Ammon's horn (tissue), 1 donor: Measurements from ENCODE around the gene FAM170B.

Experiments
- DNase-seq: peaks from one replicate; pipeline ENCODE4 v3.0.0-alpha.2; 2016; ENCODE audit warnings: low spot score

The FAM170B gene

DNA sequence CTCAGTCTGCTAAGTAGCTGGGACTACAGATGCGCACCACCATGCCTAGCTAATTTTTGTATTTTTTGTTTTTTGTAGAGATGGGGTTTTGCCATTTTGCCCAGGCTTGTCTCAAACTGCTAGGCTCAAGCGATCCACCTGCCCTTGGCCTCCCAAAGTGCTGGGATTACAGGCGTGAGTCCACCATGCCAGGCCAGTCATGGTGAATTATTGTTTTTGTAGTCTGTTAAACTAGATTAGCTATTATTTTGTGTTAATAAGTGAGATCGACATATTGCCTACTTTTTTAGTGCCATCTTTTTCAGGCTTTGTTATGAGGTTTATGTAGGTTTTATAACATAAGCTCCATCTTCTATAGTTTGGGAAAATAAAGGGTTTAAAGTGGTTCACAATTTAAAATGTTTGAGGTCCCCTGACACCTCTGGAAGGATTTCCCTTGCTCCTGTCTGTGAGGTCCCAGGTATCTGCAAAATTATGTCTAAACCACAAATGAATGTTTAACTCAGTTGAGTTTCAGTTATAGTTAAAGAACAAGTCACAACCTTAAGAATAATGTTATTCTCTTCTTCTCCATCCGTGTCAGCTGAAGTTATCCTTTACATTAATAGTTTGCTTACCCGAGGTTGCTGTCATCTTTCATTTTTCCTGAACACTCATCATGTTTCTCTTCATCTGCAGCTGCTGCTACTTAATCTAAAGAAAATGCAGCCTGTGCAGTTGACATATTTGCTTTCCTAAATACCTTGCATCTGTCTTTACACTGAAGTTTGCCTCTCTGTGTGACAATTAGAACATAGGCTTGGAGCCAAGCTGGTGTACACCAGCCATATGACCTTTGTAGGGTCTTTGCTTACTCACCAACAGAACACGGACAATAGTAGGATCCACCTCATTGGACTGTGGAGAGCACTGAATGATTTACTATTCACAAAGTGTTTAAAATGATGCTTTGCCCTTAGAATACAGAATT is 9.6 kb downstream of the FAM170B start:
- DNase-seq: no peak

DNA sequence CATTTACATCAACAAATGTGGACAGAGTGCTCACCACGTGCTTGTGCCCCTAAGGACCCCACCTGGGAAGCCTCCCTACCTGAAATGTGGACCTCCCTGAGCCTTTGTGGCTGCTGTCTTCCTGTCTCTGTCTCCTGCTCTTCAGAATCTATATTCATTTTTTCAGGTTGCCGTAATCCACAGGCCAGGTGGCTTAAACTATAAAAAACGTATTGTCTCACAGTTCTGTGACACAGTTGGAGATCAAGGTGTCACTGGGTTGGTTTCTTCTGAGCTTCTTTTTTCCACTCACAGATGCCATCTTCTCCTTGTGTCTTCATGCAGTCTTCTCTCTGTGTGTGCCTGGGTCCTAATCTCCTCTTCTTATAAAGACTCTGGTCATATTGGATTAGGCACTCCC is 12.9 kb downstream of the FAM170B start:
- no peak for DNase-seq

DNA sequence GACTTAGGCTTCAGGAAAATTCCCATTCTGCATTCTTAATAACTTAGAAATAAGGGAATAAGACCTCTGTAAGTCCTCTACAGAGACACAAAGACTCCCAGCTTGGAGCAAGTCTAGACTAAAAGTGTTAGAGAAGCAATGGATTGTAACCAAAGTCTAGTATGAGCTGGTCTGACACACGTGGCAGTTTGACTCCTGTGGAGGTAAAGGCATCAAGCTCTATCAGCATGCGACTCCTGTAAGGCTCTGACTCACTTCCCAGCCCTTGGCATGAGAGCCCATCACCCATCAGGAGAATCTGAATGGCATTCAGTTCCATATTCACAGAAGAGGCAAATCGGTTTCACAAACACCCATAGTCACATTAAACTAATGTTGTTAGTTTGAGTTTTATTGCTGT is 14.1 kb downstream of the FAM170B start:
- DNase-seq: no peak

DNA sequence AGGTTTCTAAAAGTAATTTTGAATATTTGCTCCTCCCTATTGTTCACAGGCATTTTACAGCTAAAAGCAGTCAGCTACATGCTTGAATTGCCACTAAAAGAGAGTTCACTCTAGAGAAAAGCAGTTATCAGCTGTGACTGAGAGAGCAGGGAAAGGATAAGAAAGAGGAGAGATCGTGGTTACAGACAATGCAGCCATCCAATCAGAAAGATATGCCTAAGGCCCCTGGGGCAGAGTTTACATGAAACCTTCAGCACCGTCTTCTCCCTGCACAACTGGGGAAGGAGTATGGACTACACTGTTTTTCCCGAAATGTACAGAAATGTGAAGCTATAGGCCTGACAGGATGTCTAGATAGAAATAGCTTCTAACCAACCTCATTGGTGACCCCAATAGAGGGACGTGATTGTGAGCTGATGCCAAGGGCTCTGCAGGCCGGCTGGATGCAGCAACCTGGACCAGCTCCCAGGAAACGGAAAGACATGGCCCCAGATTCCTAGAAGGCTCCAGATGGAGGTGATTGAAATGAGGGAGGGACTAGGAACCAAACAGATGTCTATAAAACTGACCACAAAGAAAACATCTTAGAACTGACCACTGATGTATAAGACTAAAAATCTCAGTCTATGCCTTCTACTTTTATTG is 15.3 kb downstream of the FAM170B start:
- no peak for DNase-seq

DNA sequence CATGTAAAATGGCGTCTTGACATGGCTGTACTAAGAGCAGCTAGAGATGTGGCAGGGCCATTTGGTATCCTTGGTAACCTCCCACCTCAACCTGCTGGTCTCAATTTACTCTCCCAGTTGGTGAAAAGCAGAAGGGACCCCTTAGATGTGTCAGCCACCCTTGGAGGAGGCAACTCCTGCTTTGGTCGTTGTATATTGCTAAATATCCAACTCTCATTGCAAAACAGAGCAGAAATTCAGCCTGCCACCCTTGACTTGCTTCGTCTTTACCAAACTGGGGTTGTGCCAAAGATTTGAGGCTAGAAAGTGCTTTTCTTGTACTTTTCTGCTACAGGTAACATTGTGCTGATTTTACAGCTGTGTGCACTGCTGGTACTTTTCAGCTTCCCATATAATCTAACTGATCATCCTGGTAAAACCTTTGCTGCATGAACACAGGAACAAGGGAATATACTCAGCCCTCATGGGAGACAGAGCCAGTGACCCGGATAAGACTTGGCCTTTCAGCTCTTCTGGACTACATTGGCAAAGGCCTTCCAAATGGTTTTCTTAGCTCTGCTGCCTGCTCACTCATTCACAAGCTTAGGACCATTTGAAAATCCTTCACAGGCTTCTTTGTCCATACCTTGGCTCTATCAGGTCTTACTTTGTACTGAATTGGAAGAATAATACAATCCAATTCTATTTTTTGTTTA is 16.3 kb downstream of the FAM170B start:
- peak; percentile 27 for DNase-seq

DNA sequence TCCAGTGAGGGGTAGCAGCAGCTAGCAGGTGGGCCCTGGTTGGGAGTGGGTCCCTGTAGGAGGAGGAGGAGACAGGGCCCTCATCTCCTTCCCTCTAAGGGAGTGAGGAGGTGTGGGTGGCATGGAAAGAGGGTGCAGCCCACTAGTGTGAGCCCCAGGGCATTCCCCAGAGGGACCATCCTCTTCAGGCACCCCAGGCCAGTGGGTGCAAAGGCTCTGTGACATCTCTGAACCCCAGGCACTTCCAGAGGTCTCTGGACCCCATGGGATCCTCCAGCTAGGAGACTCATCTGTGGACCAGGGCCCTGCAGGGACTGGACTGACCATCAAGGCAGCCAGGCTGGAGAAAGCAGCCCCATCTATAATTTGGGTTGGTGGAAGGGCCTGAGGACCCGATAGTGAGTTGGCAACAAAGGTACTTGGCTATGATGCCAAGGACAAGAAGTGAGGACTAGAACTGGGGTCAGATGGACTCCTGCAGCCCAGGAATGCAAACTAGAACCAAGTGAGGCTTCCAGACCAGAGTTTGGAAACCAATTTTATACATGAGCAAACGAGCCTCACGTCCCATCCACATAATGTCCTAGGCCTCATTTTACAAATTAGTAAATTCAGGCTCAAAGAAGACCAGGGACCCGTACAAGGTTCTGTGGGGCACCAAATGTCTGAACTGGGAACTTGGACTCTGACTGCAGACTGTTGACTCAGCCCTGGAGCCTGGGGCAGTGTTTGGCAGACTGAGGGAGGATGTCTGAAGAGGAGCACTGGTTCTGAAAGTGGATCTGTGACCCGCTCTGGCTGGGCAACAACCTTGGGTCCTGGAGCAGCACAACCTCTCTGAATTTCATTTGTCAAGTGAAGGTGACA is 17.1 kb downstream of the FAM170B start:
- DNase-seq: no peak

DNA sequence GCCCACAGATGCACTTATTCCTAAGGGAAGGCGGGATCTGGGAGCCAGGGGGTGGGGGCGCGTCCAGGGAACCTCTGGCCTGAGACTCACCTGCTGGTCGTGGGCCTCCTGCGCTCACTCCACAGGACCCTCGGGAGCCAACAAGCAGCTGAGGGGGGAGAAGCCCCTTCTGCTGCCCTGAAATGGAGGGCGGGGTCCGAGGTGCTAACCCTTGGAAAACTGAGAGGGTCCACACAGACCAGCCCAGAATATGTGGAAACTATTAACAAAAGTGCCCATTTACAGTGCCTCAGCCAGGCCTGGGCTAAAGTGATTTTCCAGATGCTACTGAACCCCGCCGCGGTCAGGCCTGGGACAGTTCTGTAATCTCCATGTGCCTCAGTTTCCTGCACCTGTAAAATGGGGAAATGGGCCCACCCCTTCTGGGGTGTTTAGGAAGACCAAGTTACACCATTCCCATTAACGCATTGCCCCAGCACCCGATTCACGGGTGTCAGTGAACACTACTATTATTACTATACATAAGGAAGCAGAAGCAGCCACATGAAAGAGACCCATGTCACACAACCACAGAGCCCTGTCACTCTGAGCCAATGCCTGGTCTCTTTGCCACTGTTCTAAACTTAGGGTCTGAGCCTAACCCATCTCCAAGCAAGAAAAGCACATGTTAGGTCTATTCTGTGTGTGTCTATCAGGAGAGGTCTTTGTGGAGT is 17.9 kb downstream of the FAM170B start:
- DNase-seq: no peak

DNA sequence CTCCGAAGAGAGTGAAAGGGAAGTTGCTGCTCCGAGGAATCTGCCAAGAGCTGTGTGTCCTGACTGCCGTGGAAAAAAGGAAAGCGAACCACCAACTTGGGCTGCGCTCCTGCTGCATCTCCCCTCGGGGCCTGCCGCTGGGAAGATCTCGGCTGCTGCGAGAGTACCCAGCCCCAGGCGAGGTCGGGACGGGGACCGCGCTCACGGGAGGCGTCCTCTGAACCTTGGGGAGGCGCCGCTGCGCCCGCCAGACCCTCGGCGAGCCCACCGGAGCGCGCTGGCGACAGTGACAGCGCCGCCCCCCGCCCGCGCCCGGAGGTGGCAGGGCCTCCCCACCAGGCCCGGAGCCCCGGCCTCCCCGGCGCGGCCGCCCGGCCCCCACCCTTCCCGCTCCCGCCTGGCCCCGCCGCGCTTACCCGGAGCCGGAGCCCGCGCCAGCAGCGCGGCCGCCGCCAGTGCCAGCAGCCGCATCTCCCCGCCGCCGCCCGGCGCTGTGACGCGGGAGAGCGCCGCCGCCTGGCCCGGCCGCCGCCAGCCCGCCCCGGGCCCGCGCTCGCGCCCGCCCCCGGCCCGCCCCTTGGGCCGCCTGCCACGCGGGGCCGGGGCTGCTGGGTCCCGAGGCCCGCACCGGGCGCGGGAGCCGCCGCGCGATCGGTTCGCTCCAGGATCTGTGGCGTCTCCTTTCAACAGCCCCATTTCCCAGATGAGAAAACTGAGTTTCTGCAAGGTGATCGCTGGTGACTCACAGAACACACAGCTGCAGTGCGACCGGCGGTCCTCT is 18.6 kb downstream of the FAM170B start, which contains the start of gene VSTM4:
Gene VSTM4, minus strand, starts transcription at position 508 of the 781 bp plus-strand sequence. Its CDS starts 37 bp downstream, at position 471.
- peak; percentile 45 for DNase-seq

DNA sequence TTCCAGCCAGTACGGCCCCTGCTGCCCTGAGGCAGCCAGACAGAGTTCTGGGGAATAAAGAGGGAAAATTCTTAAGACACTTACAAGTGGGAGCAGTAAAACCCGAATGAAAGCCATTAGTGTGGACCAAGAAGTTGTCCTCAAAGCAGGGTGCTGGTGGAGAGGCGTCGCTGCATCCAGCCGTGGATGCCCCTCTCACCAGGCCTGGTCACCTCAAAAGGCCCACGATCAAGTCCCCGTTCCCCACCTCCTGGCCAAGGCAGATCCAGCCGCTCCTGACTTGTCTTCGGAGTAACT is 19.2 kb downstream of the FAM170B start:
- DNase-seq: no peak

DNA sequence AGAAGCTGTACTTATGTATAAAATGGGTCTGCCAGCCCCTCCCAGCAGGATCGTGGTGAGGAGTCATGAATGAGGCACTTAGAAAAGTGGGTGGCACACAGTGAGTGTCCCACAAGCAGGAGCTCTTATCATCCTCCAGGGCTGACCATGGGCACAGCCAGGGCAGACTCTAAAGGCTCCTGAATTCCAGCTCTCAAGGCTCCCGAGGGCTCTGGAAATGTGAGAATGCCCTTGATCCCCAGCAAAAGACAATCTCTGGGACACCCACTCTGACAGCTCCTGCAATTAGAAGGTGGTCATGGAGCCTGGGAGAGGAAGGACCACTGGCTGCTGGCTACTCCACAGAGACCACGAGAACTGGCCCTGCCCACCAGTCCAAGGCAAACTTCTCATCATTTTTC is 20.1 kb downstream of the FAM170B start:
- DNase-seq: no peak

DNA sequence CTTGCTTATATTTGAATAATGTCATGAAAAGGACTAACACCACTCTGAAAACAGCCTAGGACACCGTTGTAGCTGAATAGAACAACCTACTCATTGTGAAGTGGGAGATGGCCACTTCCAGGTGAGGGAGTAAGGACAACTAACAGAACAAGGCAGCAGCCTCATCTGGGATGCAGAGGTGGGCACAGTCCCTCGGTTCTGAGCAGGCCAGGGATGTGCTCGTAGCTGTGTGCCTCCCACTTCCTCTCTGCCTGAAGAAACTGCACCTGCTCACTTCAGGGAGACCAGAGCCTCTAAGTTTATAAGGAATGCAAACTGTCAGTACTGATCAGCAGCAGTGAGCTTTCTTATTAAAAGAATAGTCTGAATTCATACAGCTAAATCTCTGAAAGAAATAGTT is 21.0 kb downstream of the FAM170B start:
- DNase-seq: no peak

DNA sequence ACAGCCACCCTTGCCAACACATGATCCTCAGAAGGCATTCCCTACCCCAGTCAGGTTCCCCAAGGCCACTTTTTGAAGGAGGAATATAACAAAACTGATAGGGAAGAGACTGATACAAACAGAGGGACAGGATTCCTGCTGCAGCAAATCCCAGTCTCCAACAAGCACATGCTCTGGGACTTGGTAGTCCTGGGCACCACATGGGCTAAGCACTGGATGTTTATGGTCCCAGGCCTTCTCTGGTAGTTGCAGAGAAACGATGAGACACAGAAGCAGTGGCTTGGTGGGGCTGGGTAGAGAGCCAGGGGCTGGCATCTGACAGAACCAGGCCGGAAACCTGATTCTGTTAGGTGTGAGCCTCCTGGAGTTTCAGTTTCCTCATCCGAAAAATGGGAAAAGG is 21.7 kb downstream of the FAM170B start:
- no peak for DNase-seq

DNA sequence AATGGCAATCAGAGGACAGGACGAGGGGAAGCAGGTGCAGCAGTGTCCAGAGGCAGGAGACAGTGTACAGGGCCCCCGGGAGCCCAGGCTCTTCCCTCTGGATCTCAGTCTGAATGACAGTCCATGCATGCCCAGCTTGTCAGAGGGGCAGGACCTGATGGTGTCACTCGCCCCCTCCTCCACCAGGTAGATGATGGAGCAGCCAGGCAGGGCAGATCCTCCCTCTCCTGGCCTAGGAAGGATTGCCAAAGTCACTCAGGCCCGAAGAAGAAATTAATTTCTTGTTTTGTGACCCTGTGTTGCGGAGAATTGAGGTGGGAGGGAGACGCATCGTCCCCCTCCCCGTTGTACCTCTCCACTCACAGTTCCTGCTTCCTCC is 22.5 kb downstream of the FAM170B start:
- no peak for DNase-seq

DNA sequence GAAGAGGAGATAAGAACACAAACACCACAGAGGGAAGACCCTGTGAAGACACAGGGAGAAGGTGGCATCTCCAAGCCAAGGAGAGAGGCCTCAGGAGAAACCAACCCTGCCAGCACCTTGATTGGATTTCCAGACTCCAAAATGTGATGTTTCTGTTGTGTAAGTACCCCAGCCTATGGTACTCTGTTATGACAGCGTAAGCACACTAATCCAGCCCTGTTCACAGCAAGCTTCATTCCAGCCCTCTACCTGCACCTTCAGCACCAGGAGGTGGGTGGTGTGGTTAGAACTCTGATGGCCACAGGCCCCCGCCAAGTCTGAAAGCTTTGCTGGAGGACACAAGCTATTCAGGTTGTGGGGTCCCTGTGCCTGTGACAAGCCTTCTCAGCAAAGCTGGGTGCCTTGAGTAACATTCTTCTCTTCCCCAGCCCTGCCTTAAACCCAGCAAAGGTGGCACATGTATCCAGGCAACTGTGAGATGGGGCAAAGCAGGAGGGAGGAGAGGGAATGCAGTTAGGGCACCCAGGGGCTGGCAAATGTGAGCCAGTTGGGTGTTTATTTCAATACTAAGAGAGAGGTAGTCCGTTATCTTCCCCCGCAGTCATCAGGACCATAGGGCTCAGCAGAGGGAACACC is 23.0 kb downstream of the FAM170B start:
- DNase-seq: no peak

DNA sequence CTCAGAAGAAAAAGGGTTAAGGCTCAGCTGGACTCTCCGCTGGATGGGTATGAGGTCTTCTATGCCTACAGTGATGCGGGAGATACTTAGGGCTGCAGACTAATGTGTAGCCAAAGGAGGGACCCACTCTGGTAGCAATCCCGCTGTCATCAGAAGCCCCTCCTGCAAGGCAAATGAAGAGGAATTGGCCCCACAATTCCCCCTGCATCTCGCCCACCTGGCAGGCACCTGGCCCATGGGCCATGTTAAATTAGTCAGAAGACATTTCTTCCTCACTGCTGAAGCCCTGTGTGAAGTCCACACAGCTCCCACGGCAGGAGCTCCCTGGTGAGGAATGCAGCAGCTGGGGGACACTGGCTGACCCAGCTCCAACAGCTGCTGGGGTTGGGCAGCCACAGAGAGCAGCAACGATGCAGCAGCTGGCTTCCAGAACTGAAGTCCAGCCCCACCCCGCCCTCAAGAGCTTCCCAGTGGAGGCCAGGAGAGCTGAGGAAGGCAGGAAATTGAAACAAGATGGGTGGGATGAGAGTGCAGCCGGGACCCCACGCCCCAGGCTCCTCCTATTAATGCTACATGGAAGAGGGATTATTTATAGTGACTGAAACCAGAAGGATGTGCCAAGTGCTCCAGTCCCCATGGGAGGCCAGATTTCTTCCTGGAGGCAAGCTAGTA is 24.0 kb downstream of the FAM170B start:
- DNase-seq: no peak

DNA sequence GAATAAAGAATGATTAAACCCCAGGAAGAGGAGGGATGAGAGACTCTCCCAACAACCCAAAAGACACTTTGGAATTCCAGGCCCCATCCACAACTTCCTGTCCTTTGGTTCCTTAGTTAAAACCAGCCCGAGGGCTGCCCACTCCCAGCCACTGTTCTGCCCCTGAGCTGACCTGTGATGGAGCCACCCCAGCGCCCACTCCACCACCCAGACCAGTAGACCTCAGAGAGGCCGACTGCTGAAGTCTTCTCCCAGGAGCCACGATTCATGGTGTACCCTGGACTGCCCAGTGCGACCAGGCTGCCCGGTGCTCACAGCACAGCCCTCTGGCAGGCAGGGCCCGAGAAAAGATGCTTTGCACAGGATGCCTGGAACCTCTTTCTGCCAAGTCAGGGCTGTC is 25.2 kb downstream of the FAM170B start:
- no peak for DNase-seq

DNA sequence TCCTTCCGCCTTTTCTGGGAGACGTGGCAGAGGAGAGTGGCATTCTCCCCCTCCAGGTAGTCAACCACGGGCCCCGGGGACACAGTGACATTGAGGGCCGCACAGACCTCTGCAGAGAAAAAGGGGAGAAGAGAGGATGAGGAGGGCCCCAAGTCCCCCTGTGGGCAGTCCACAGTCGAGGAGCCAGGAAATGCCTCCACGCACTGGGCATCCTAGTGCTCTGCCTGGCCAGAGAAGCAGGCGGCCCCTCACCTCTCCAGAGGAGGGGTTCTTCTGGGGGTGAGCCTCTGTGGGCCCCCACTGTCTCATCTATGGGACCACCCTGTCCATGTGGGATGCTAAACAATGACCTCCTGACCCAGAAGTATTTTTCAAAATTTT is 25.9 kb downstream of the FAM170B start:
- DNase-seq: no peak

DNA sequence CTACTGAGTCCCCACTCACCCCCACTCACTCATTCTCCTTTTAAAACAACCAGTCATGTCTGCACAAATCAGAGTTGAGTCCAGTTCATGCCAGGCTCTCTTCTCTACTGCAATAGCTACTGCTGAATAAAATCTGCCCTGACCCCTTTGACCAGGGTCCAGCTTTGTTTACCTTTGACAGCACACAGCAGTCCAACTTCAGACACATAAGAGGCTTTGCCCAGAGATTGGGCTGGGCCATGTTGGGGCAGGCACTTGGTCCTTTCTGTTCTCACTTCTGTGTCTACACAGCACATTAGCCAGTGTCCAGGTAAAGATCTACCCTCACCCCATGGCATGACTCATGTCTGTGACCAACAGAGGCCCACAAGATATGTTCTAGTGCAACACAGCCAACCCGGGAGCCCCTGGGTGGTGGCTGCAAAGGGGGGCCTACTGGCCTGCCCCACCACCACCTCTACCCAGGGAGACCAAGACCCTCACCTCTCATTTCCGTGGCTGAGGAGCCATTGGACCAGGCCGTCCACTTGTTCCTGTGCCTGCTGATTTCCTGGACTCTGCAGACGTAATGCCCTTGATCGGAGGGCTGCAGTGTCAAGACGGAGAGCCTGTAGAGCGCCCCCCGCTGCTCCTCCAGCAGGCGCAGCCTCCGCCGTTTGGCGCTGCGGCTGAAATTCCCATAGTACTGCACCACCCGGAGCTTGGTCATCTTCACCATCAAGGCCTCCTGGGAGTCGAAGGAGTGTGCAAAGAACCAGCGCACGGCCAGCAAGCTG is 26.5 kb downstream of the FAM170B start:
- DNase-seq: no peak

DNA sequence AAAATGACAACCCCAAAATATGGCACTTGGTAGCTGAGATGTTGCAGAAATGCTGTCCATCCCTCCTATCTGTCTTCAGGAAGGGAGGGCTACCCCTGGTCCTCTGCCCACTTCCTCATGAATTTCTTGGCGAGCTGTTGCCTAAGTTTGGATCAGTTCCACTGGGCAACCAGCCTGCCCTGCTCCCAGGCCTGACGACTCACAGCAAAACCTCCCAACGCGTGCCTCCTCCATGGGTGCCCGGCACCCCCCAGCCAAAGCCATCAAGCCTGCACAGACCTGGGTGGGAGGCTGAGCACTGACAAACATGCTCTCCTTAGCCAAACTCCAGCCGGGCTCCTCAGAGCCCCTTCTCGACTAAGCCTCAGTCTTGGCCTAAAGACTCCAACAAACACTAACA is 27.4 kb downstream of the FAM170B start:
- DNase-seq: peak; percentile 79
